ENCODE measurements around the gene LMCD1. TPM values are rescaled to one million over a fixed set of nuclear protein-coding genes. Genes with fewer than 3 reads are reported as not detected.

The LMCD1 gene
- total RNA-seq, 2 experiments from 2014 or later, result 2.1 to 2.2 TPM

DNA sequence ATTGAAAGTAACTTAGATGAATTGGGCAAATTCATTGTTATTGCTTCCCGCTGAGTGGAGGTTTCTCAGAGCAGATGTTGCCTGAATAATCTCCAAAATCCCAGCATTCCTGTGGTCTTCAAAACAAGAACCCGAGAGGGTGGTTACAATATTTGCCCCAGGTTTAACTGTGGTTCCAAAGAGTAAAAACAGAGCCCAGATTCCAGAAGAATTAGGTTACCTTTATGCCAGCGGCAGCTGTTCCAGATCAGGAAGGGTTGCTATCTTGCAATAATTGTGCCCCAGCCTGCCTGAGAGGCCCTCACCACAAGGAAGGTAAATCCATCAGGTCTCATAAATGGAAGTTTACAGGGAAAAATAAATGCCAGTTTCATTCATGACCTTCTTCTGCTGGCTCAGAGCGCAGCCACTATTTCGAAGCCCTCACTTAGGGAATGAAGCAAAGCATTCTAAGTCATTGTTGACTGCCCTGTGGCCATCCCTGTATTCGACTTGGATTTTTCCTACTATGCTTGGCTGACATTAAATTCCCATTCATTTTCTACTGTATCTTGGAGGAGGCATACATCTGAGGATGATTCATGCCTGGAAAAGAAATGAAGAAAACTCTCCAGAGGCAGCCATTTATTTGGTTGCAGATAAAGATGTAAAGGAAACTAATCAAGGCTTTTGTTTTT is 88.4 kb downstream of the LMCD1 start:
- DNase-seq (no peak), ATAC-seq (no peak)
- intact Hi-C loops (cut with micrococcal nuclease), result no loop called here
- TF ChIP-seq, protein P1, sequence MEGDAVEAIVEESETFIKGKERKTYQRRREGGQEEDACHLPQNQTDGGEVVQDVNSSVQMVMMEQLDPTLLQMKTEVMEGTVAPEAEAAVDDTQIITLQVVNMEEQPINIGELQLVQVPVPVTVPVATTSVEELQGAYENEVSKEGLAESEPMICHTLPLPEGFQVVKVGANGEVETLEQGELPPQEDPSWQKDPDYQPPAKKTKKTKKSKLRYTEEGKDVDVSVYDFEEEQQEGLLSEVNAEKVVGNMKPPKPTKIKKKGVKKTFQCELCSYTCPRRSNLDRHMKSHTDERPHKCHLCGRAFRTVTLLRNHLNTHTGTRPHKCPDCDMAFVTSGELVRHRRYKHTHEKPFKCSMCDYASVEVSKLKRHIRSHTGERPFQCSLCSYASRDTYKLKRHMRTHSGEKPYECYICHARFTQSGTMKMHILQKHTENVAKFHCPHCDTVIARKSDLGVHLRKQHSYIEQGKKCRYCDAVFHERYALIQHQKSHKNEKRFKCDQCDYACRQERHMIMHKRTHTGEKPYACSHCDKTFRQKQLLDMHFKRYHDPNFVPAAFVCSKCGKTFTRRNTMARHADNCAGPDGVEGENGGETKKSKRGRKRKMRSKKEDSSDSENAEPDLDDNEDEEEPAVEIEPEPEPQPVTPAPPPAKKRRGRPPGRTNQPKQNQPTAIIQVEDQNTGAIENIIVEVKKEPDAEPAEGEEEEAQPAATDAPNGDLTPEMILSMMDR (IDR thresholded peaks at IDR 0.05), result no peak
- Mint-ChIP-seq H3K27me3 (no peaks in the 10 kb centered on the region), H3K9me3 (no peaks in the 10 kb centered on the region), H3K4me3 (no peak overlapping the region), H3K27ac (no peak overlapping the region), H3K36me3 (ENCODE audit: low read depth) (no peaks in the 10 kb centered on the region), H3K4me1 (ENCODE audit: low read depth) (no peaks in the 10 kb centered on the region)
- CTCF ChIA-PET, result no interaction called here
- POLR2A ChIA-PET, result no interaction called here

DNA sequence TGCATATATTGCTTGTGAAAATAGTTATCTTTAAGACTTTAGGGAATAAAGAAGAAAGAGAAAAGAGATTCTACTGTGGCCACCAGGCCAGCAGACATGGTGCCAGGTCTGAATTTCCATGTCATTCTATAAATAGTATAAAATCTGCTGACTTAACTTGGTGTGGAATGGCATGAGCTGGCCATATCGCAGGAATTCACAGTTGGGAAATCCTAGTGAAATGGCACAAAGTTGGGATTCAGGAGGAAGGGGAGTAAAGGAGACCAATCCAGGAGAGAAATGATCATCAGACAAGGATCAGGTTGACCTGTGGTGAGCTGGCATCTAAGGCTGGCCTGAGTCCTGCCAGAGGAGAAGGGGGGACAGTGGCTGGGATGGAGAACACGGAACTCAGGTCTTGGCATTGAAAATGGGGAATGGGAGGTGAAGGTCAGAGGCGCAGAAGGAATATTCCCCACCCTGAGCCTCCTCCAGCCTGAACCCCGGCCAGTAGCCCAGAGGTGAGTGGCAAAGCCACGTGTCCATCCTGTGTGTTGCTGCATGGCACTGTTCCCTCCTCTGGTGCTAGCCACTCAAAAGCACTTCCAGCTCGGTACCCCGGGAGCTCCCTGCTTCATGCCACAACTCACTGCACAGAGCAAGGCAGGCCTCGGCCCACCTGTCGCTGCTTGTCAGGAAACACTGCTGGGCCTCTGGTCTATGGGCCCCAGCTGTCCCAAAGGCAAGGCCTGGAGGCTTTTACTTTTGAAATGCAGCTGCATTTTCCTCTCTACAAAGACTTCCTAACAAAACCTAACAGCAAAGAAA is 91.6 kb downstream of the LMCD1 start:
- DNase-seq (no peak), ATAC-seq (no peak)
- ChIA-PET POLR2A (no interaction called here), CTCF (interaction anchor here (0.8 to 0.9 kb wide), 2 partner anchors 9 to 71 kb away, joined by 3 read pairs; no protein-coding TSS in a partner anchor)
- TF ChIP-seq, protein P1 (IDR thresholded peaks at IDR 0.05), result no peak
- no peaks in the 10 kb centered on the region for H3K4me1 Mint-ChIP-seq (ENCODE audit: low read depth)
- intact Hi-C loops (cut with micrococcal nuclease), result no loop called here
- H3K27me3 Mint-ChIP-seq, result no peaks in the 10 kb centered on the region
- H3K27ac Mint-ChIP-seq, result no peak overlapping the region
- no peaks in the 10 kb centered on the region for H3K36me3 Mint-ChIP-seq (ENCODE audit: low read depth)
- no peaks in the 10 kb centered on the region for H3K9me3 Mint-ChIP-seq
- no peak overlapping the region for H3K4me3 Mint-ChIP-seq

DNA sequence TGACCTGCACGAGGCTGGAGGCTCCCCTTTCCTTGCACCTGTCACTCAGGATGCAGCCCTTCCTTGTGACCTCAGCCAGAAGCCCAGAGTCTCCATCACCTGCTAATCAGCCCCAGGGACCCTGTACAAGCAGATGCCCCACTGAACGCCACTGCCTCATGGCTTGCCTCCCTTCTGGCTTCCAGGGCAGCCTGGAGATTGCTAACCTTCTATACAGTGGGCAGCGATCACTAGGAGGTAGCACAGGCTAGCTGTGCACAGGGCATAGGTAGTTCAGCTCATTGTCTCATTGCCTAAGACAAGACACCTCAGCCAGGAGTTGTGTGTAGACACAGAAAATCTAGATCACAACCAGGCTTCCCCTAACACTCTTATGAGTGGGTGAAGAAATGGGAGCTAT is 93.6 kb downstream of the LMCD1 start:
- intact Hi-C loops (cut with micrococcal nuclease), result no loop called here
- CTCF ChIA-PET, result no interaction called here
- Mint-ChIP-seq H3K4me3 (no peak overlapping the region), H3K27ac (no peak overlapping the region), H3K27me3 (no peaks in the 10 kb centered on the region), H3K36me3 (ENCODE audit: low read depth) (no peaks in the 10 kb centered on the region), H3K9me3 (no peaks in the 10 kb centered on the region), H3K4me1 (ENCODE audit: low read depth) (no peaks in the 10 kb centered on the region)
- TF ChIP-seq, protein P1 (IDR thresholded peaks at IDR 0.05), result no peak
- DNase-seq (no peak), ATAC-seq (no peak)
- POLR2A ChIA-PET, result no interaction called here

- ATAC-seq (no peak), DNase-seq (no peak)
- TF ChIP-seq, protein P1 (IDR thresholded peaks at IDR 0.05), result no peak
- no peak overlapping the region for H3K4me3 Mint-ChIP-seq
- no peak overlapping the region for H3K27ac Mint-ChIP-seq
- no peaks in the 10 kb centered on the region for H3K27me3 Mint-ChIP-seq
- H3K4me1 Mint-ChIP-seq (ENCODE audit: low read depth), result no peaks in the 10 kb centered on the region
- no peaks in the 10 kb centered on the region for H3K9me3 Mint-ChIP-seq
- ChIA-PET CTCF (no interaction called here), POLR2A (no interaction called here)
- H3K36me3 Mint-ChIP-seq (ENCODE audit: low read depth), result no peaks in the 10 kb centered on the region
- intact Hi-C loops (cut with micrococcal nuclease), result no loop called here
Measured at GRCh38 chr3:8595695-8596115, 94.1 kb downstream of the LMCD1 start.
